ENCODE measurements around the gene ITPR1.

The ITPR1 gene

GRCh38 chr3:4839278-4839677, 346.1 kb downstream of the ITPR1 start:
- DNase-seq: no peak

- no peak for DNase-seq
Observed at GRCh38 chr3:4841225-4841624, 348.1 kb downstream of the ITPR1 start.

- no peak for DNase-seq
Observed at GRCh38 chr3:4841776-4842440, 348.8 kb downstream of the ITPR1 start.

- DNase-seq: no peak
Observed at GRCh38 chr3:4843619-4844018, 350.5 kb downstream of the ITPR1 start.

GRCh38 chr3:4845882-4846281, 352.7 kb downstream of the ITPR1 start:
- DNase-seq: no peak

- no peak for DNase-seq
Observed at GRCh38 chr3:4846543-4846942, 353.4 kb downstream of the ITPR1 start.

GRCh38 chr3:4848176-4848825, 355.2 kb downstream of the ITPR1 start:
- no peak for DNase-seq

- DNase-seq: no peak
Observed at GRCh38 chr3:4849136-4849535, 356.0 kb downstream of the ITPR1 start.

- DNase-seq: no peak
Observed at GRCh38 chr3:4849739-4850138, 356.6 kb downstream of the ITPR1 start.

- no peak for DNase-seq
Observed at GRCh38 chr3:4850211-4850927, 357.2 kb downstream of the ITPR1 start.

- DNase-seq: no peak
Observed at GRCh38 chr3:4850928-4851265, 357.7 kb downstream of the ITPR1 start.

GRCh38 chr3:4852780-4853748, 359.9 kb downstream of the ITPR1 start:
- no peak for DNase-seq

GRCh38 chr3:4853749-4854140, 360.6 kb downstream of the ITPR1 start:
- no peak for DNase-seq

GRCh38 chr3:4855676-4856075, 362.5 kb downstream of the ITPR1 start:
- no peak for DNase-seq

GRCh38 chr3:4856136-4856535, 363.0 kb downstream of the ITPR1 start:
- DNase-seq: no peak

GRCh38 chr3:4856564-4856963, 363.4 kb downstream of the ITPR1 start:
- no peak for DNase-seq

GRCh38 chr3:4856986-4857385, 363.8 kb downstream of the ITPR1 start:
- no peak for DNase-seq

- no peak for DNase-seq
Observed at GRCh38 chr3:4859788-4860187, 366.6 kb downstream of the ITPR1 start.

- no peak for DNase-seq
Observed at GRCh38 chr3:4862973-4863372, 369.8 kb downstream of the ITPR1 start.

- DNase-seq: no peak
Observed at GRCh38 chr3:4864503-4864902, 371.4 kb downstream of the ITPR1 start.

- peak; percentile 11 for DNase-seq
Observed at GRCh38 chr3:4865714-4866113, 372.6 kb downstream of the ITPR1 start.

GRCh38 chr3:4866866-4867265, 373.7 kb downstream of the ITPR1 start:
- DNase-seq: peak; percentile 4

GRCh38 chr3:4877173-4877787, 384.1 kb downstream of the ITPR1 start:
- DNase-seq: no peak

Measured in DMS79 treated with DMSO at 0.1 percent for 48 hours (cell line).